GM08714 (cell line): ENCODE data around the gene PIK3CA.
A peak's percentile ranks its signal among the peaks of the same experiment; 100 is the strongest.
"Not testable (repeated sequence)": the region's sequence is repeated elsewhere in the genome, so short reads cannot be mapped to it uniquely, and the experiment has no call there.

Experiments used
- H3K4me3 ChIP-seq: fragments of 200-500 bp; sonication (Bioruptor generic); 2 replicates; pipeline ENCODE4 v1.5.1; 2014; ENCODE audit warnings: mild to moderate bottlenecking, low read length, inconsistent platforms
- ZNF274 ChIP-seq: IDR thresholded peaks from 2 replicates; pipeline ENCODE4 v1.6.1; 2012; ENCODE audit warnings: mild to moderate bottlenecking, low read depth, low read length

The PIK3CA gene

GRCh38 chr3:179256813-179257212 is 108.7 kb downstream of the PIK3CA start:
- no peak overlapping the region for H3K4me3 ChIP-seq
- no peak for TF ChIP-seq ZNF274

GRCh38 chr3:179257742-179258141 is 109.6 kb downstream of the PIK3CA start:
- H3K4me3 ChIP-seq = not testable (repeated sequence)

- peak overlapping the region; percentile 37; the same call in 1 of the 2 replicates for H3K4me3 ChIP-seq
- no peak for TF ChIP-seq ZNF274
Observed at GRCh38 chr3:179258820-179259219, 110.7 kb downstream of the PIK3CA start.

GRCh38 chr3:179259959-179260756 is 112.0 kb downstream of the PIK3CA start:
- H3K4me3 ChIP-seq = not testable (repeated sequence)

GRCh38 chr3:179260949-179261765 is 113.0 kb downstream of the PIK3CA start:
- no peak for TF ChIP-seq ZNF274
- peak overlapping the region; percentile 65 for H3K4me3 ChIP-seq

- no peak overlapping the region for H3K4me3 ChIP-seq
- TF ChIP-seq ZNF274 = no peak
Observed at GRCh38 chr3:179263134-179263533, 115.0 kb downstream of the PIK3CA start.

GRCh38 chr3:179264449-179264848 is 116.3 kb downstream of the PIK3CA start:
- no peak for TF ChIP-seq ZNF274
- H3K4me3 ChIP-seq = no peak overlapping the region

GRCh38 chr3:179265092-179265491 is 116.9 kb downstream of the PIK3CA start:
- TF ChIP-seq ZNF274 = no peak

GRCh38 chr3:179265875-179266274 is 117.7 kb downstream of the PIK3CA start:
- no peak for TF ChIP-seq ZNF274
- H3K4me3 ChIP-seq = no peak overlapping the region

More at GRCh38 chr3:179265092-179265491, 116.9 kb downstream of the PIK3CA start:
- H3K4me3 ChIP-seq = no peak overlapping the region

GRCh38 chr3:179266701-179267211 is 118.6 kb downstream of the PIK3CA start:
- no peak overlapping the region for H3K4me3 ChIP-seq
- TF ChIP-seq ZNF274 = no peak

GRCh38 chr3:179268400-179269051 is 120.4 kb downstream of the PIK3CA start:
- no peak overlapping the region for H3K4me3 ChIP-seq
- no peak for TF ChIP-seq ZNF274

- no peak overlapping the region for H3K4me3 ChIP-seq
Observed at GRCh38 chr3:179269152-179269707, 121.1 kb downstream of the PIK3CA start.

GRCh38 chr3:179272385-179272784 is 124.2 kb downstream of the PIK3CA start:
- no peak for TF ChIP-seq ZNF274
- no peak overlapping the region for H3K4me3 ChIP-seq

More at GRCh38 chr3:179269152-179269707, 121.1 kb downstream of the PIK3CA start:
- TF ChIP-seq ZNF274 = no peak

- not testable (repeated sequence) for H3K4me3 ChIP-seq
Observed at GRCh38 chr3:179274434-179274833, 126.3 kb downstream of the PIK3CA start.

- H3K4me3 ChIP-seq = no peak overlapping the region
Observed at GRCh38 chr3:179276001-179276400, 127.8 kb downstream of the PIK3CA start.

More at GRCh38 chr3:179276001-179276400, 127.8 kb downstream of the PIK3CA start:
- no peak for TF ChIP-seq ZNF274
